ENCODE measurements around the gene TCERG1L. TPM values are rescaled to one million over a fixed set of nuclear protein-coding genes. Genes with fewer than 3 reads are reported as not detected.

The TCERG1L gene
- total RNA-seq, 6 experiments from 2014 or later: not detected

GRCh38 chr10:131132681-131133080 is 178.8 kb downstream of the TCERG1L start:
- Histone ChIP-seq H3K4me1 (no peaks in the 10 kb centered on the region), H3K36me3 (no peaks in the 10 kb centered on the region), H3K9me3 (no peaks in the 10 kb centered on the region), H3K27me3 (no peaks in the 10 kb centered on the region), H3K27ac (no peak overlapping the region), H3K4me3 (no peak overlapping the region)
- TF ChIP-seq CTCF (IDR thresholded peaks at IDR 0.05) (no peak), POLR2A (IDR thresholded peaks at IDR 0.05) (no peak)
- DNase-seq (no peak), ATAC-seq (no peak)
- WGBS (ENCODE audit: insufficient coverage, low coverage, low lambda C conversion rate, missing lambda C conversion rate): no CpG with 5 or more reads among the region's 8 CpGs
- intact Hi-C loops (cut with DNase I): no loop called here

GRCh38 chr10:131131726-131132591 is 179.6 kb downstream of the TCERG1L start:
- no peak overlapping the region for H3K27ac ChIP-seq
- H3K4me3 ChIP-seq: no peak overlapping the region
- WGBS (ENCODE audit: insufficient coverage, low coverage, low lambda C conversion rate, missing lambda C conversion rate): 35% methylated on average over 14 of the region's 25 CpGs
- no peaks in the 10 kb centered on the region for H3K36me3 ChIP-seq
- intact Hi-C loops (cut with DNase I): no loop called here
- H3K27me3 ChIP-seq: no peaks in the 10 kb centered on the region
- ATAC-seq: peak; percentile 63 to 81 (median 67)
- no peak for DNase-seq
- TF ChIP-seq POLR2A (IDR thresholded peaks at IDR 0.05): no peak
- TF ChIP-seq CTCF (IDR thresholded peaks at IDR 0.05): no peak
- no peaks in the 10 kb centered on the region for H3K9me3 ChIP-seq
- H3K4me1 ChIP-seq: no peaks in the 10 kb centered on the region

GRCh38 chr10:131130025-131130424 is 181.5 kb downstream of the TCERG1L start:
- WGBS (ENCODE audit: insufficient coverage, low coverage, low lambda C conversion rate, missing lambda C conversion rate): 54% methylated on average over 7 of the region's 7 CpGs
- intact Hi-C loops (cut with DNase I): no loop called here

GRCh38 chr10:131129544-131129943 is 182.0 kb downstream of the TCERG1L start:
- ATAC-seq (no peak), DNase-seq (no peak)
- Histone ChIP-seq H3K27me3 (no peaks in the 10 kb centered on the region), H3K4me1 (no peaks in the 10 kb centered on the region), H3K9me3 (no peaks in the 10 kb centered on the region), H3K4me3 (no peak overlapping the region), H3K27ac (no peak overlapping the region), H3K36me3 (no peaks in the 10 kb centered on the region)
- WGBS (ENCODE audit: insufficient coverage, low coverage, low lambda C conversion rate, missing lambda C conversion rate): 39% methylated on average over 6 of the region's 6 CpGs
- TF ChIP-seq CTCF (IDR thresholded peaks at IDR 0.05) (no peak), POLR2A (IDR thresholded peaks at IDR 0.05) (no peak)
- intact Hi-C loops (cut with DNase I): no loop called here

More at GRCh38 chr10:131130025-131130424, 181.5 kb downstream of the TCERG1L start:
- no peak for TF ChIP-seq CTCF (IDR thresholded peaks at IDR 0.05)
- no peak for TF ChIP-seq POLR2A (IDR thresholded peaks at IDR 0.05)
- Histone ChIP-seq H3K4me3 (no peak overlapping the region), H3K36me3 (no peaks in the 10 kb centered on the region), H3K4me1 (no peaks in the 10 kb centered on the region), H3K27me3 (no peaks in the 10 kb centered on the region), H3K27ac (no peak overlapping the region), H3K9me3 (no peaks in the 10 kb centered on the region)
- ATAC-seq (no peak), DNase-seq (no peak)
